Neural progenitor cell (in vitro differentiated cells): ENCODE measurements around the gene WIPF3. TPM values are rescaled to one million over a fixed set of nuclear protein-coding genes. Genes with fewer than 3 reads are reported as not detected.

ENCODE experiments used
- DNase-seq: peaks from one replicate; pipeline ENCODE4 v3.0.0-alpha.2; 2016; ENCODE audit warnings: low spot score
- H2AFZ ChIP-seq: fragments of 200-600 bp; sonication (generic); replicated peaks from 2 replicates; pipeline ENCODE4 v1.6.1; 2016; ENCODE audit warnings: antibody characterized with exemption
- H3F3A ChIP-seq: fragments of 200-600 bp; sonication (generic); 2 replicates; pipeline ENCODE4 v1.6.1; 2016; ENCODE audit warnings: antibody characterized with exemption, low read depth
- H3K27ac ChIP-seq: fragments of 200-600 bp; sonication (generic); 2 replicates; pipeline ENCODE4 v1.5.1; 2016; ENCODE audit warnings: mild to moderate bottlenecking
- H3K27me3 ChIP-seq: fragments of 200-600 bp; sonication (generic); 2 replicates; pipeline ENCODE4 v1.6.1; 2016; ENCODE audit warnings: mild to moderate bottlenecking, moderate library complexity
- H3K36me3 ChIP-seq: fragments of 200-600 bp; sonication (generic); 2 replicates; pipeline ENCODE4 v1.5.1; 2016
- H3K4me1 ChIP-seq: fragments of 200-600 bp; sonication (generic); 2 replicates; pipeline ENCODE4 v1.6.1; 2016; ENCODE audit warnings: mixed run types
- H3K4me2 ChIP-seq: fragments of 200-600 bp; sonication (generic); 2 replicates; pipeline ENCODE4 v1.6.1; 2016
- H3K4me3 ChIP-seq: fragments of 200-600 bp; sonication (generic); 2 replicates; pipeline ENCODE4 v1.5.1; 2016
- H3K79me2 ChIP-seq: fragments of 200-600 bp; sonication (generic); 2 replicates; pipeline ENCODE4 v1.6.1; 2016; ENCODE audit warnings: low read depth
- H3K9ac ChIP-seq: fragments of 200-600 bp; sonication (generic); 2 replicates; pipeline ENCODE4 v1.6.1; 2016
- H3K9me3 ChIP-seq: fragments of 200-600 bp; sonication (generic); 2 replicates; pipeline ENCODE4 v1.5.1; 2016; ENCODE audit warnings: low read depth
- H4K20me1 ChIP-seq: fragments of 200-600 bp; sonication (generic); 2 replicates; pipeline ENCODE4 v1.6.1; 2016; ENCODE audit warnings: low read depth
- H3K27ac Mint-ChIP-seq: 3 replicates; pipeline ENCODE4 v1.8.0; 2021; ENCODE audit warnings: mixed read lengths
- H3K27me3 Mint-ChIP-seq: 2 replicates; pipeline ENCODE4 v1.8.0; 2022; ENCODE audit warnings: low read depth, mild to moderate bottlenecking, inconsistent platforms, moderate library complexity, mixed read lengths; ENCODE audit not compliant: insufficient read depth
- H3K36me3 Mint-ChIP-seq: 3 replicates; pipeline ENCODE4 v1.8.0; 2021; ENCODE audit warnings: mixed read lengths
- H3K4me1 Mint-ChIP-seq: 3 replicates; pipeline ENCODE4 v1.8.0; 2021; ENCODE audit warnings: mixed read lengths
- H3K4me3 Mint-ChIP-seq: 3 replicates; pipeline ENCODE4 v1.8.0; 2021; ENCODE audit warnings: mild to moderate bottlenecking, moderate library complexity, mixed read lengths
- H3K9me3 Mint-ChIP-seq: 3 replicates; pipeline ENCODE4 v1.8.0; 2020; ENCODE audit warnings: mixed read lengths
- EZH2 ChIP-seq: fragments of 200-600 bp; sonication (generic); IDR thresholded peaks from 2 replicates; pipeline ENCODE4 v1.6.1; 2017; ENCODE audit warnings: antibody characterized with exemption, mild to moderate bottlenecking, moderate library complexity
- EZH2phosphoT487 ChIP-seq: fragments of 200-600 bp; sonication (generic); IDR thresholded peaks from 2 replicates; pipeline ENCODE4 v1.6.1; 2017; ENCODE audit warnings: antibody characterized with exemption
- total RNA-seq: library from RNA; depleted of rRNA; stranded (reverse); fragments of >200 nt; gene quantifications from 2 replicates; pipeline ENCODE4 v1.2.3, GENCODE V29; 2015; ENCODE audit warnings: low replicate concordance
- TF ChIP-seq, protein P1 (sequence below): fragments of 200-600 bp; sonication (generic); IDR thresholded peaks from 2 replicates; pipeline ENCODE4 v1.5.1; 2017; ENCODE audit warnings: antibody characterized with exemption, mild to moderate bottlenecking

WIPF3 gene
- total RNA-seq, 1 donor from 2014 or later, result 5.2 TPM

DNA sequence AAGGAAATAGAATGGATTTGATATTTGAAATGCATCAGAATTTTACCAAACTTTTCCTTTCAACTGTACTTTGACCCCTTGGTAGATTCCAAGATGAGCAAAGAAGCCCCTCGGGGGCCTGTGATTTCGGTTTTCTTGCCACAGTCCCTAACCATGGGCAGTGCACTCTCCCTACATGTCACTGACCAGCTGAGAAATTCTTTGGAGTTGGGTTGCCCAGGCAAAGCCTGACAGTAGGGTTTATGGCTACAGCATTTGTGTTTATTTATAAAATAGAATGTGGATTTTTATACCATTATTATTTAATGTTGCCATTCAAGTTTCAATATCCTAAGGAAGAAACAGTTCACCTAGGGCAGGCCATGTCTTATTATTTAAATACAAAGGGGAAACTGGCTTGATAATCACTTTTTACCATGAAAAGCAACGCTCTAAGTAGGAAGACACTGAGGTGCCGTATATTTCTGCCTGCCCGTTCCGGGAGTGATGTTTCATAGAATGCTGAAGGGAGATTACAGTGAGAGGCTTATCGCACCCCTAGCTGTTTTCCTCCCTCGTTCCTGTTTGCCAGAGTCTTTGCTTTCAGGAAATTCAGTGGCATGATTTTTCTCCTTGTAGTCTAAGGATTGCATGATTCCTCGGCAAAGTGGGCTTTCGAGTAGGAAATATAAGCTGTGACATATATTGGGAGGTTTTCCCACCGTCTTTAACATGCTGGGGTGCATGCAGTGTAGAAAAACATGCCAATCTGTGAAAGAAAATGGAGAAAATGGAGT lies 35.8 kb downstream of the WIPF3 start:
- Histone ChIP-seq H3K4me3 (peak overlapping the region; percentile 3), H3K4me1 (peaks cover 46% of the 10 kb centered on the region), H3K9me3 (no peaks in the 10 kb centered on the region), H3K4me2 (peak overlapping the region; percentile 47), H3F3A (peaks cover 29% of the 10 kb centered on the region), H2AFZ (no peak overlapping the region), H3K36me3 (no peaks in the 10 kb centered on the region), H3K9ac (no peak overlapping the region), H3K27me3 (no peaks in the 10 kb centered on the region), H3K79me2 (no peaks in the 10 kb centered on the region), H3K27ac (no peak overlapping the region), H4K20me1 (peaks cover 9% of the 10 kb centered on the region)
- no peak overlapping the region for H3K27ac Mint-ChIP-seq
- peaks cover 7% of the 10 kb centered on the region for H3K27me3 Mint-ChIP-seq
- H3K4me1 Mint-ChIP-seq, result peaks cover 30% of the 10 kb centered on the region
- H3K9me3 Mint-ChIP-seq, result no peaks in the 10 kb centered on the region
- H3K4me3 Mint-ChIP-seq, result no peak overlapping the region
- no peak for DNase-seq
- H3K36me3 Mint-ChIP-seq, result no peaks in the 10 kb centered on the region
- no peak for TF ChIP-seq EZH2
- TF ChIP-seq EZH2phosphoT487, result no peak
- TF ChIP-seq, protein P1, sequence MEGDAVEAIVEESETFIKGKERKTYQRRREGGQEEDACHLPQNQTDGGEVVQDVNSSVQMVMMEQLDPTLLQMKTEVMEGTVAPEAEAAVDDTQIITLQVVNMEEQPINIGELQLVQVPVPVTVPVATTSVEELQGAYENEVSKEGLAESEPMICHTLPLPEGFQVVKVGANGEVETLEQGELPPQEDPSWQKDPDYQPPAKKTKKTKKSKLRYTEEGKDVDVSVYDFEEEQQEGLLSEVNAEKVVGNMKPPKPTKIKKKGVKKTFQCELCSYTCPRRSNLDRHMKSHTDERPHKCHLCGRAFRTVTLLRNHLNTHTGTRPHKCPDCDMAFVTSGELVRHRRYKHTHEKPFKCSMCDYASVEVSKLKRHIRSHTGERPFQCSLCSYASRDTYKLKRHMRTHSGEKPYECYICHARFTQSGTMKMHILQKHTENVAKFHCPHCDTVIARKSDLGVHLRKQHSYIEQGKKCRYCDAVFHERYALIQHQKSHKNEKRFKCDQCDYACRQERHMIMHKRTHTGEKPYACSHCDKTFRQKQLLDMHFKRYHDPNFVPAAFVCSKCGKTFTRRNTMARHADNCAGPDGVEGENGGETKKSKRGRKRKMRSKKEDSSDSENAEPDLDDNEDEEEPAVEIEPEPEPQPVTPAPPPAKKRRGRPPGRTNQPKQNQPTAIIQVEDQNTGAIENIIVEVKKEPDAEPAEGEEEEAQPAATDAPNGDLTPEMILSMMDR, result no peak

DNA sequence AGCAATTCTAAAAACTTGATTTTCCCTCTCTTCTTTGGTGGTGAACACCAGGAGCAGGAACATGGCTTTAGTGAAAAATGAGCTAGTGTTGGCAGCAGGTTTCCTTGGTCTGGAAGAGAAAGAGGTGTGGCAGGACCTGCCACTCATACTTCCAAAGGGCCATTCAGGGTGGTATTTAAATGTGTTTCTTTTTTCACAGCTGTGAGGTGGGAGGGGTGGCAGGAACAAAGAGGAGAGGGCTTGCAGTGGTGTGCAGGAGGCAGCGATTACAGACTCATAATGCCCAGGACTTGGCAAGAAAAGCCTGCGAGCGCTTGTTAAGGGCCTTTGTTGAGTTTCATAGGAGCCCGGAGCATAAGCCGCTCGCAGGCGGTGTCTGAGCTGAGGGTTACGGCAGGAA lies 36.8 kb downstream of the WIPF3 start:
- H3K9me3 ChIP-seq, result no peaks in the 10 kb centered on the region
- peak; percentile 89 for DNase-seq
- H3K79me2 ChIP-seq, result no peaks in the 10 kb centered on the region
- H3K27ac Mint-ChIP-seq, result no peak overlapping the region
- peaks cover 9% of the 10 kb centered on the region for H3K27me3 Mint-ChIP-seq
- H3K36me3 ChIP-seq, result no peaks in the 10 kb centered on the region
- peak overlapping the region; percentile 47 for H3K4me2 ChIP-seq
- no peaks in the 10 kb centered on the region for H3K36me3 Mint-ChIP-seq
- no peak overlapping the region for H2AFZ ChIP-seq
- peak overlapping the region; percentile 5 for H3K4me3 ChIP-seq
- no peaks in the 10 kb centered on the region for H3K27me3 ChIP-seq
- H3K4me1 ChIP-seq, result peaks cover 46% of the 10 kb centered on the region
- H4K20me1 ChIP-seq, result peaks cover 9% of the 10 kb centered on the region
- TF ChIP-seq EZH2phosphoT487, result no peak
- TF ChIP-seq, protein P1, result no peak
- TF ChIP-seq EZH2, result no peak
- H3K4me1 Mint-ChIP-seq, result peaks cover 30% of the 10 kb centered on the region
- peak overlapping the region; percentile 47 for H3K27ac ChIP-seq
- no peak overlapping the region for H3K9ac ChIP-seq
- no peak overlapping the region for H3K4me3 Mint-ChIP-seq
- peaks cover 29% of the 10 kb centered on the region for H3F3A ChIP-seq
- H3K9me3 Mint-ChIP-seq, result no peaks in the 10 kb centered on the region

DNA sequence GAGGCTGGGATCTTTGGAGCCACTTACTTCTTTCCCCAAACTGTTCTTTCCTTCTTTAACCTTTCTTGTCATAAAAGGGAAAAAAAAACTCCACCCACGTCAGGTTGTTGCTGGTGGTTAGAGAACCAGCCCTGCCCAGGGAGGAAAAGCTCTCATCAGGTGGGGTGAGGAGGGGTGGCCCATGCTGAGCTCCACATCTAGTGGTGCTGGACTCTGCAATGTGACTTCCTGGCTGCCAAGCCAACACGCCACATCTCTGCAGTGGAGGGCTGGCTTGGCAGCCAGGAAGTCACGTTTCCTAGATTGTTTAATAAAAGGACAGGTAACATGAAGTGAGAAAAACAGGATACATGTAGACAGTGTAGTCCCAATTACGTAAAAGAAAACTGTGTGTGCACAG lies 37.4 kb downstream of the WIPF3 start:
- Histone ChIP-seq H2AFZ (no peak overlapping the region), H3K79me2 (no peaks in the 10 kb centered on the region), H3K4me1 (peaks cover 46% of the 10 kb centered on the region), H3K4me3 (peak overlapping the region; percentile 5), H3K9ac (no peak overlapping the region), H3K9me3 (no peaks in the 10 kb centered on the region), H3K27me3 (no peaks in the 10 kb centered on the region), H3K27ac (peak overlapping the region; percentile 47), H4K20me1 (peaks cover 9% of the 10 kb centered on the region), H3F3A (peaks cover 29% of the 10 kb centered on the region), H3K36me3 (no peaks in the 10 kb centered on the region), H3K4me2 (peak overlapping the region; percentile 47)
- no peak for DNase-seq
- Mint-ChIP-seq H3K36me3 (no peaks in the 10 kb centered on the region), H3K27me3 (peaks cover 9% of the 10 kb centered on the region), H3K27ac (no peak overlapping the region), H3K4me1 (peaks cover 30% of the 10 kb centered on the region), H3K9me3 (no peaks in the 10 kb centered on the region), H3K4me3 (no peak overlapping the region)
- TF ChIP-seq EZH2phosphoT487, result no peak
- TF ChIP-seq, protein P1, result no peak
- TF ChIP-seq EZH2, result no peak
